Endothelial cell of umbilical vein (primary cell): ENCODE measurements around the gene DLX1.

Experiments used
- JUN ChIP-seq: IDR thresholded peaks from 2 replicates; pipeline ENCODE4 v1.6.1; 2011; ENCODE audit warnings: borderline replicate concordance, low read depth; ENCODE audit not compliant: insufficient read length, insufficient read depth
- POLR2A ChIP-seq: IDR thresholded peaks from 2 replicates; pipeline ENCODE4 v1.6.1; 2012; ENCODE audit warnings: low read depth, mild to moderate bottlenecking, control low read depth, low read length
- TF ChIP-seq, protein P1 (sequence below), 2 donors: IDR thresholded peaks; 1 replicate in 1 of 2; 2 replicates in 1 of 2; pipeline ENCODE4 v1.5.1; 2011; ENCODE audit warnings: low read length in 2 of 2, mild to moderate bottlenecking in 2 of 2, moderate library complexity in 2 of 2, control low read depth in 1 of 2, inconsistent platforms in 1 of 2, low read depth in 1 of 2; ENCODE audit not compliant: insufficient read depth in 1 of 2; ENCODE audit errors: extremely low read depth in 1 of 2

DNA sequence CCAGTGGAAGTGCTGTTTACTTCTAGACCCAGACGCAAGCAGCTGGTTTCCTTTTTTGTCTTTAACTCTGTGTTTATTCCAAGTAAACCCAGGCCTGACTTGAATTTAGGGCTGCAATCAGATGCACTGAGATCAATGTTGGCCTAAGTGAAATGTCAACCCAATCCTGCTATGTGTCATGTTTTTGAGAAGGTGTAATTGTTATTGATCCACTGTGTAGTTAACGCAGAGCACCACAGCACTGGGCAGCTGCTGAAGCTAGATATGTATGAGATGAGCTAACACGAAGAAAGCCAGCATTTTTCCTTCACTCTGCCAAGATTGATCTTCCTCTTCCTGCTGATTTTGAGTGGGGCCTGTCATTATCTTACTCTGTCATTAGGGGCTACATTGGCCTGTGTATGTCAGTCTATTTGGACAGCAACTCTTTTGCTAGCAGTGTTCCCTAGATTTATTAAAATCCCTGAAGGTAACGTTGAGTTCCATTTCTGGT lies 18.9 kb upstream of the DLX1 start:
- TF ChIP-seq POLR2A (no peak), JUN (no peak)
- TF ChIP-seq, protein P1, sequence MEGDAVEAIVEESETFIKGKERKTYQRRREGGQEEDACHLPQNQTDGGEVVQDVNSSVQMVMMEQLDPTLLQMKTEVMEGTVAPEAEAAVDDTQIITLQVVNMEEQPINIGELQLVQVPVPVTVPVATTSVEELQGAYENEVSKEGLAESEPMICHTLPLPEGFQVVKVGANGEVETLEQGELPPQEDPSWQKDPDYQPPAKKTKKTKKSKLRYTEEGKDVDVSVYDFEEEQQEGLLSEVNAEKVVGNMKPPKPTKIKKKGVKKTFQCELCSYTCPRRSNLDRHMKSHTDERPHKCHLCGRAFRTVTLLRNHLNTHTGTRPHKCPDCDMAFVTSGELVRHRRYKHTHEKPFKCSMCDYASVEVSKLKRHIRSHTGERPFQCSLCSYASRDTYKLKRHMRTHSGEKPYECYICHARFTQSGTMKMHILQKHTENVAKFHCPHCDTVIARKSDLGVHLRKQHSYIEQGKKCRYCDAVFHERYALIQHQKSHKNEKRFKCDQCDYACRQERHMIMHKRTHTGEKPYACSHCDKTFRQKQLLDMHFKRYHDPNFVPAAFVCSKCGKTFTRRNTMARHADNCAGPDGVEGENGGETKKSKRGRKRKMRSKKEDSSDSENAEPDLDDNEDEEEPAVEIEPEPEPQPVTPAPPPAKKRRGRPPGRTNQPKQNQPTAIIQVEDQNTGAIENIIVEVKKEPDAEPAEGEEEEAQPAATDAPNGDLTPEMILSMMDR (IDR thresholded peaks at IDR 0.05; ENCODE audit: extremely low read depth in 1 of 2, insufficient read depth in 1 of 2, low read depth in 1 of 2, low read length in 2 of 2), result no peak
